NCI-H2227 (cell line): ENCODE measurements around the gene HEMGN.
"Not testable (repeated sequence)": the region's sequence is repeated elsewhere in the genome, so short reads cannot be mapped to it uniquely, and the experiment has no call there.

ENCODE experiments used
- DNase-seq: peaks from one replicate; lab custom pipeline; 2025; ENCODE audit not compliant: unreplicated experiment; lab: John Stamatoyannopoulos, UW

The HEMGN gene

GRCh38 chr9:97938081-97938644 lies at the start of gene HEMGN:
HEMGN (minus strand) TSS chr9:97938172; CDS start chr9:97938136, 36 bp downstream.
- no peak for DNase-seq

- DNase-seq: no peak
Observed at GRCh38 chr9:97987487-97987886, 49.5 kb upstream of the HEMGN start.

- peak; percentile 30 for DNase-seq
Observed at GRCh38 chr9:97985058-97985861, 47.3 kb upstream of the HEMGN start.

GRCh38 chr9:97984188-97985057 lies 46.5 kb upstream of the HEMGN start:
- peak; percentile 75 for DNase-seq

GRCh38 chr9:97983589-97984187 lies 45.7 kb upstream of the HEMGN start:
- DNase-seq: peak; percentile 53

- DNase-seq: peak; percentile 91
Observed at GRCh38 chr9:97982683-97983588, 45.0 kb upstream of the HEMGN start, which contains the start of gene ANP32B. ANP32B (plus strand) TSS chr9:97983341; CDS start chr9:97983556, 215 bp downstream.

- DNase-seq: peak; percentile 6
Observed at GRCh38 chr9:97981846-97982682, 44.1 kb upstream of the HEMGN start.

- DNase-seq: no peak
Observed at GRCh38 chr9:97980918-97981845, 43.2 kb upstream of the HEMGN start.

GRCh38 chr9:97980479-97980803 lies 42.5 kb upstream of the HEMGN start:
- no peak for DNase-seq

- DNase-seq: no peak
Observed at GRCh38 chr9:97979788-97980478, 42.0 kb upstream of the HEMGN start.

- DNase-seq: peak; percentile 7
Observed at GRCh38 chr9:97978371-97979130, 40.6 kb upstream of the HEMGN start.

- not testable (repeated sequence) for DNase-seq
Observed at GRCh38 chr9:97976633-97977032, 38.7 kb upstream of the HEMGN start.

GRCh38 chr9:97975376-97975775 lies 37.4 kb upstream of the HEMGN start:
- DNase-seq: no peak

GRCh38 chr9:97972753-97973152 lies 34.8 kb upstream of the HEMGN start:
- no peak for DNase-seq

GRCh38 chr9:97970165-97970564 lies 32.2 kb upstream of the HEMGN start:
- DNase-seq: no peak

GRCh38 chr9:97969014-97969413 lies 31.0 kb upstream of the HEMGN start:
- DNase-seq: no peak

GRCh38 chr9:97966493-97966892 lies 28.5 kb upstream of the HEMGN start:
- DNase-seq: no peak
